Measurements from ENCODE around the gene CXCL17. TPM values are rescaled to one million over a fixed set of nuclear protein-coding genes. Genes with fewer than 3 reads are reported as not detected.

The CXCL17 gene
- total and polyA plus RNA-seq, 7 donors: 0.05 to 0.11 TPM; not detected in 5

DNA sequence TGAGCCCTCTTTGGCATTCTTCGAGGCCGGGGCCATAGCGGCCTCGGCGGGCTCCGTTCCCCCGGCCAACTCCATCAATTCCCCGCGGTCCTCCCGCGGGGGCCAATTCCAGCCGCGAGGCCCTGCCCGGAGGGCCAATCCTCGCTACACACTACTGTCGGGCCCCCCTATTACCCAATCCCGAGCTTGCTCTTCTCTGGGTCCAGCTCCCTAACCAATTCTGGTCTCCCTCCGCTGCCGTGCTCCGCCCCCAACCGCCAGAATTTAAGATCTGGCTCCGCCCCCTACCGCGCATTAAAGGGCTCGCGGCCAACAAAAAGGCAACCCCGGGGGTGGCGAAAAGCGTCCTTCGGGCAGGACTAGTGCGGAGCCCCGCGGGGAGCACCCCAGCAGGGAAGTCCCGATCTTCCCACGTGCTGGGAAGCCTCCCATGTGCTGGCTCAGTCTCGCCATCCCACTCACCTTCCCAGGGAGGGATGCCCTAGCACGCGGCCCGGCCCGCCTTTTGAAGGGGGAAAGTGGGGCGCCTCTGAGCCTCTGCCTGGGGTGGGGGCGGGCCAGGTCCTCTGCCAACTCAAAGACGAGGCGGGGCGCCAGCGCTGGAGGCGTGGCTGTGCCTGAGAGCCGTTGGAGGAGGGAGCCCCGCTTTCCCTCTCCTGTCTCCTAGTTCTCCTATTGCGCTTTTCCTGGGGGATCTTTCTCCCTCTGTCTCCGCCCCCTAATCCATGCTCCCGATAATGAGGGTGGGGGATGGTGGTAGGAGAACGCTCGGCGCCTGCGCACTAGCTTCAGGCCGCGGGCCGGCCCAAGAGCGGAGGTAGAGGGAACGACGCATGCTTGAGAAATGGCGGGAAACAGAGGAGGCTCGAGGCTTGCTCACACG is 19.0 kb downstream of the CXCL17 start:
- DNase-seq: peak; percentile 84 to 86
- Histone ChIP-seq H3K9me3 (no peaks in the 10 kb centered on the region), H3K4me1 (peaks cover 6% of the 10 kb centered on the region), H3K4me3 (peak overlapping the region; percentile 61), H3K27ac (peak overlapping the region; percentile 46), H3K36me3 (ENCODE audit: insufficient read depth in 1 of 2, low read depth in 1 of 2) (no peaks in the 10 kb centered on the region), H3K27me3 (ENCODE audit: insufficient read depth in 3 of 3, low read length in 2 of 3) (peaks cover 0 to 44% (median 8%) of the 10 kb centered on the region in 3 donors)
- ATAC-seq: peak; percentile 85 to 93 (median 91)
- whole genome bisulfite sequencing, 3 donors: 3 to 6% (median 4%) methylated on average over 63 to 65 of the region's 65 CpGs
- TF ChIP-seq, protein P1, sequence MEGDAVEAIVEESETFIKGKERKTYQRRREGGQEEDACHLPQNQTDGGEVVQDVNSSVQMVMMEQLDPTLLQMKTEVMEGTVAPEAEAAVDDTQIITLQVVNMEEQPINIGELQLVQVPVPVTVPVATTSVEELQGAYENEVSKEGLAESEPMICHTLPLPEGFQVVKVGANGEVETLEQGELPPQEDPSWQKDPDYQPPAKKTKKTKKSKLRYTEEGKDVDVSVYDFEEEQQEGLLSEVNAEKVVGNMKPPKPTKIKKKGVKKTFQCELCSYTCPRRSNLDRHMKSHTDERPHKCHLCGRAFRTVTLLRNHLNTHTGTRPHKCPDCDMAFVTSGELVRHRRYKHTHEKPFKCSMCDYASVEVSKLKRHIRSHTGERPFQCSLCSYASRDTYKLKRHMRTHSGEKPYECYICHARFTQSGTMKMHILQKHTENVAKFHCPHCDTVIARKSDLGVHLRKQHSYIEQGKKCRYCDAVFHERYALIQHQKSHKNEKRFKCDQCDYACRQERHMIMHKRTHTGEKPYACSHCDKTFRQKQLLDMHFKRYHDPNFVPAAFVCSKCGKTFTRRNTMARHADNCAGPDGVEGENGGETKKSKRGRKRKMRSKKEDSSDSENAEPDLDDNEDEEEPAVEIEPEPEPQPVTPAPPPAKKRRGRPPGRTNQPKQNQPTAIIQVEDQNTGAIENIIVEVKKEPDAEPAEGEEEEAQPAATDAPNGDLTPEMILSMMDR (IDR thresholded peaks at IDR 0.05): no peak
- intact Hi-C loops (cut with DNase I): no loop called here

DNA sequence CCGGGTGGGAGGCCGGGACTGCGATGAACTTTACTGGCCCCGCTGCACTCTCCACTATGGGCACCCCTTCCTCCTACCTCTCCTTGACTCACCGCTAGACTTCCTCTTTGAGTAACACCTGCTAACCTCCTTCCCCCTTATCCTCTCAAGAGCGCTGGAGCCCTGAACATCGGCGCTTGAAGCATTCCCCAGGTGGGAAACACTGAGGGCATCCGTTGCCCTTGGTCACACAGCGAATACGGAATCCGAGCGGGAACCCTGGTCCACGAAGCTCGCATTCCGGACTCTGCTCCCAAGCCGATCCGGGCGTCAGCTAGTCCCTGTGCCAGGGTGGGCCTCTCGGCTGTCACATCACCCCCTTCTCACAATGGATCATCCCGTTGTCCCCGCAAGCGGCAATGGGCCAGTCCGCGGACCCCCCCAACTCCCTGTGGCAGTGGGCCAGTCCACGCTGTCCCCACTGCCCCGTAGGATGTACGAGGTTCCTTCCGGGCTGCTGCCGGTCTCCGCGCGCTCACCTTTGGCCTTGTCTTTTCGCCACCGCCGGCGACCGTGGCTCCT is 19.8 kb downstream of the CXCL17 start:
- Histone ChIP-seq H3K36me3 (ENCODE audit: insufficient read depth in 1 of 2, low read depth in 1 of 2) (no peaks in the 10 kb centered on the region), H3K27me3 (ENCODE audit: insufficient read depth in 3 of 3, low read length in 2 of 3) (peaks cover 0 to 44% (median 8%) of the 10 kb centered on the region in 3 donors), H3K27ac (peak overlapping the region; percentile 46), H3K4me1 (peaks cover 6% of the 10 kb centered on the region), H3K4me3 (peak overlapping the region; percentile 61), H3K9me3 (no peaks in the 10 kb centered on the region)
- intact Hi-C loops (cut with DNase I): no loop called here
- DNase-seq: peak in 1 of 2 donors; percentile 70
- 2 to 4% (median 4%) methylated on average over 33 to 38 of the region's 38 CpGs for WGBS, 3 donors
- ATAC-seq: peak; percentile 27 to 47 (median 30)
- TF ChIP-seq, protein P1 (IDR thresholded peaks at IDR 0.05): no peak

DNA sequence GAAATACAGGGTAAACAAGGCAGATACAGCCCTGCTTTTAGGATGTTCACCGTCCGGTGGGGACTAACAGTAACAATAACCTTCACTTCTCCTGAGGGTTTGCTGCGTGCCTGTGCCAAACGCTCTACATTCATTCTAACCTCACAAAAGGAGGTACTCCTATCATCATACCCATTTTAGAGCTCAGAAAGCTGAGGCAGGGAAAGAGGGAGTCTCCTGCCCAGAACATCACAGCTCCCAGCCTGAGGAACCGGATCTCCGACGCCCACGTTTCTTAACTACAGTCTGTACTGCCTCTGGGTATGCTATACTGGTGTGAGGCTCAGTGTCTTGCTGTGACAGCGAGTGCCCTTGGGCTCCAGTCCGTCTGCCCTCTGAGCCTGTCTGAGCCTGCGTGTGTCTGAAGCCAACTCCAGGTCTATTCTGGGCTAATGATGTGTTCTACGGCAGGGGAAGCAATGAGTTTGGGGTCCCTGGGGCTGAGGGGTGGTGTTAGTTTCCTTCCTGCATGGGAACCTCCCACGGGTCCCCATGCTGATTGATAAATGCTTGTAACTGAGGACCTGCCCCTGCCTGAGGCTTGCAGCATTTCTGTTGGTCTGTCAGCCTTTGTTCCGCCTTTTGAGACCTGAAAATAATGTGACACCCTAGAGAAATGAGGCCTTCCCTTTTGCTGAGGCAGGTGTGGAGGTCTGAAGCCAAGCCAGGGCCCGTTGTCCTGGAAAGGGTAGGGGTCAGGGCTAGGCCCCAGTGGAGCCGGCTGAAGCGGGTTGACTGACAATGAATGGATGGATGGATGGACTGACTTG is 20.4 kb downstream of the CXCL17 start:
- H3K4me1 ChIP-seq: peaks cover 6% of the 10 kb centered on the region
- peaks cover 0 to 44% (median 8%) of the 10 kb centered on the region in 3 donors for H3K27me3 ChIP-seq (ENCODE audit: insufficient read depth in 3 of 3, low read length in 2 of 3)
- 39 to 47% (median 45%) methylated on average over 17 of the region's 17 CpGs for WGBS, 3 donors
- no peaks in the 10 kb centered on the region for H3K9me3 ChIP-seq
- ATAC-seq: peak; percentile 13 to 59 (median 51)
- no peak for DNase-seq
- TF ChIP-seq, protein P1 (IDR thresholded peaks at IDR 0.05): no peak
- intact Hi-C loops (cut with DNase I): no loop called here
- H3K4me3 ChIP-seq: peak overlapping the region; percentile 61
- H3K36me3 ChIP-seq (ENCODE audit: insufficient read depth in 1 of 2, low read depth in 1 of 2): no peaks in the 10 kb centered on the region
- H3K27ac ChIP-seq: peak overlapping the region; percentile 46

DNA sequence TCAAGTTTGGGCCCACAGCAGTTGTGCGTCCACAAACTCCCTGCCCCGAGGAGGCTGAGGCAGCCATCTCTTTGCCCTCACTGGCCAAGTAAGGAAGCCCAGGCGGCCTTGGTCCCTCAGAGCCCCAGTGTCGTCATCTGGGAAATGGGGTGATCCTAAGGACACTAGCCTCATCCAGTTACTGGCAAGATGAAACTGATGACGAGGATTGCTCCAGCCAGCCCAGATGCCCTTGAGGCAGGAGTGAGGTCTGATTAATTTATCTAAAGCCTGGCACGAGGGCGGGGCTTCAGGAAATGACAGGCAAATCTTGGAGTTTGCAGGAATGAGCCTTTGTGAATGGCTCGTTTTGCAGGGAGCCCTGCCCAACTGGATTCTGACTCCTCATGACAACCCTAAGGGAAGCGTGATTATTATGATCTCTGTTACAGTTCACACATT is 21.1 kb downstream of the CXCL17 start:
- peaks cover 6% of the 10 kb centered on the region for H3K4me1 ChIP-seq
- intact Hi-C loops (cut with DNase I): no loop called here
- H3K9me3 ChIP-seq: no peaks in the 10 kb centered on the region
- peak overlapping the region; percentile 46 for H3K27ac ChIP-seq
- TF ChIP-seq, protein P1 (IDR thresholded peaks at IDR 0.05): no peak
- no peaks in the 10 kb centered on the region for H3K36me3 ChIP-seq (ENCODE audit: insufficient read depth in 1 of 2, low read depth in 1 of 2)
- peak overlapping the region; percentile 61 for H3K4me3 ChIP-seq
- DNase-seq: no peak
- ATAC-seq: peak in 1 of 4 donors; percentile 24
- 65 to 67% (median 65%) methylated on average over 9 of the region's 9 CpGs for WGBS, 3 donors
- H3K27me3 ChIP-seq (ENCODE audit: insufficient read depth in 3 of 3, low read length in 2 of 3): peaks cover 0 to 44% (median 8%) of the 10 kb centered on the region in 3 donors

All from psoas muscle (tissue), 8 donors.